ENCODE results near the gene ZNF3. TPM values are rescaled to one million over a fixed set of nuclear protein-coding genes. Genes with fewer than 3 reads are reported as not detected.

The ZNF3 gene
- total and polyA plus RNA-seq, 12 donors, result 13.2 to 47.3 (median 22.4) TPM

DNA sequence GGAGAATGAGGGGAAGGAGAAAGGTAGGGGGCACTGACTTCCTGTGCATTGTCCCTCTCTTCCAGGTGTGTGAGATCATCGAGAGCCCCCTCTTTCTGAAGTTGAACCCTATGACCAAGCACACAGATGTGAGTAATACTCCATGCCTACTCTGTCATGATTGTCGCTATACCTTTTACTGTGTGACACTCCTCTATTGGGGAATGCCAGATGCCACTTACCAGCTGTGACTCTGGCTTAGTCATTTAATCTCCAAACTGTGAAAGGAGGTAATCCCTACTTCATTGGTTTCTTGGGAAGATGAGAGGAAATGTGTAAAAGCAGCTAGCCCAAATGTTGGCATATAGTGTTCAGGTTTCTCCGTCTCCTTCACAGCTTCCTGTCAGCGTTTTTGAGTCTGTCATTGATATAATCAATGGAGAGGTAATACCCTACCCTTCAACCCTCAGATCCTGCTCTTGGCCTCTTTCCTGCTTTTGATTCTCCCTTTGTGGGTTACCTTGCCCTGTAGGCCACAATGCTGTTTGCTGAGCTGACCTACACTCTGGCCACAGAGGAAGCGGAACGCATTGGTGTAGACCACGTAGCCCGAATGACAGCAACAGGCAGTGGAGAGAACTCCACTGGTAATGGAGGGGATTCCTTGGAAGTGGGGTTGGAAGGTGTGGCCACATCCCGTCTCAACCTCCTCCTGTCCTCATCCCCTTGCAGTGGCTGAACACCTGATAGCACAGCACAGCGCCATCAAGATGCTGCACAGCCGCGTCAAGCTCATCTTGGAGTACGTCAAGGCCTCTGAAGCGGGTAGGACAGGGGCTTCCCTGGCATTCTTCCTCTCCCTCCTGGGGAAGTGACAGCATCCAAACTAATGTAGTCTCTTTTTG, 9.2 kb upstream of the ZNF3 start:
- no peaks in the 10 kb centered on the region for H3K27me3 ChIP-seq
- intact Hi-C loops (cut with DNase I), result no loop called here
- H3K36me3 ChIP-seq (replicated peaks in 1 of 2), result peaks cover 0 to 54% of the 10 kb centered on the region in 2 donors
- 84 to 93% (median 89%) methylated on average over 14 of the region's 14 CpGs for WGBS, 4 donors
- no peak for DNase-seq
- H3K27ac ChIP-seq, result no peak overlapping the region
- no peak overlapping the region for H3K4me3 ChIP-seq
- H3K4me1 ChIP-seq (replicated peaks in 1 of 2), result peaks cover 9 to 27% of the 10 kb centered on the region in 2 donors
- H3K9me3 ChIP-seq (replicated peaks in 1 of 3), result no peaks in the 10 kb centered on the region
- TF ChIP-seq POLR2A (IDR thresholded peaks at IDR 0.05), result no peak
- TF ChIP-seq, protein P1, sequence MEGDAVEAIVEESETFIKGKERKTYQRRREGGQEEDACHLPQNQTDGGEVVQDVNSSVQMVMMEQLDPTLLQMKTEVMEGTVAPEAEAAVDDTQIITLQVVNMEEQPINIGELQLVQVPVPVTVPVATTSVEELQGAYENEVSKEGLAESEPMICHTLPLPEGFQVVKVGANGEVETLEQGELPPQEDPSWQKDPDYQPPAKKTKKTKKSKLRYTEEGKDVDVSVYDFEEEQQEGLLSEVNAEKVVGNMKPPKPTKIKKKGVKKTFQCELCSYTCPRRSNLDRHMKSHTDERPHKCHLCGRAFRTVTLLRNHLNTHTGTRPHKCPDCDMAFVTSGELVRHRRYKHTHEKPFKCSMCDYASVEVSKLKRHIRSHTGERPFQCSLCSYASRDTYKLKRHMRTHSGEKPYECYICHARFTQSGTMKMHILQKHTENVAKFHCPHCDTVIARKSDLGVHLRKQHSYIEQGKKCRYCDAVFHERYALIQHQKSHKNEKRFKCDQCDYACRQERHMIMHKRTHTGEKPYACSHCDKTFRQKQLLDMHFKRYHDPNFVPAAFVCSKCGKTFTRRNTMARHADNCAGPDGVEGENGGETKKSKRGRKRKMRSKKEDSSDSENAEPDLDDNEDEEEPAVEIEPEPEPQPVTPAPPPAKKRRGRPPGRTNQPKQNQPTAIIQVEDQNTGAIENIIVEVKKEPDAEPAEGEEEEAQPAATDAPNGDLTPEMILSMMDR (IDR thresholded peaks at IDR 0.05), result no peak

DNA sequence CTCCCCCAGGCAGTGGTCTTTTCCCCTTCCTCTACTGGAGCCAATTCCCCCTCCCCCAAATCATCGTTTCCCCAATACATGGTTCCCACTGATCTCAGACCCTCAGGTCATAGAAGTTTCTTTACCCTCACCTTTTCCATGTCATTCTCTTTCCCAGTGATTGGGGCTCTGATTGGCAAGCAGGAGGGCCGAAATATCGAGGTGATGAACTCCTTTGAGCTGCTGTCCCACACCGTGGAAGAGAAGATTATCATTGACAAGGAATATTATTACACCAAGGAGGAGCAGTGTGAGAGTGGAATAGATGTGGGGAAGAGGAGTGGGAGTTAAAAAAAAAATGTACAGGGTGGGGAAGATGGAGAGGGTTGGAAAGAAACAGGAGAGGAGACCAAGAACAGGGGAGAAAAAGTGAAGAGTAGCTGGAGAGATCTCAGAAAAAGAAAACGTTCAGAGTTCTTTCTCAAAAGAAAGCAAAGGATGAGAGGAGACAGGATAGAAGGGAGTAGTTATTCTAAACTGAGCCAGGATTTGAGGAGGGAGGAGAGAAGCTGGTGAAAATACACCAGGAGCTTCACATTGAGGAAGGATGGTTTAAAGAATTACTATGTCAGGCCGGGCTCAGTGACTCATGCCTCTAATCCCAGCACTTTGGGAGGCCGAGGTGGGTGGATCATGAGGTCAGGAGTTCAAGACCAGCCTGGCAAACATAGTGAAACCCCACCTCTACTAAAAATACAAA, 8.1 kb upstream of the ZNF3 start:
- intact Hi-C loops (cut with DNase I), result no loop called here
- no peak for TF ChIP-seq POLR2A (IDR thresholded peaks at IDR 0.05)
- TF ChIP-seq, protein P1 (IDR thresholded peaks at IDR 0.05), result no peak
- H3K27me3 ChIP-seq, result no peaks in the 10 kb centered on the region
- H3K4me1 ChIP-seq (replicated peaks in 1 of 2), result peaks cover 9 to 27% of the 10 kb centered on the region in 2 donors
- no peak for DNase-seq
- peak overlapping the region in 3 of 5 donors; percentile 17 to 85 (median 80) for H3K27ac ChIP-seq
- 25 to 33% (median 27%) methylated on average over 7 of the region's 7 CpGs for WGBS, 4 donors
- H3K9me3 ChIP-seq (replicated peaks in 1 of 3), result no peaks in the 10 kb centered on the region
- H3K36me3 ChIP-seq (replicated peaks in 1 of 2), result peaks cover 0 to 42% of the 10 kb centered on the region in 2 donors
- H3K4me3 ChIP-seq, result peak overlapping the region in 3 of 4 donors; percentile 45 to 83 (median 80)

DNA sequence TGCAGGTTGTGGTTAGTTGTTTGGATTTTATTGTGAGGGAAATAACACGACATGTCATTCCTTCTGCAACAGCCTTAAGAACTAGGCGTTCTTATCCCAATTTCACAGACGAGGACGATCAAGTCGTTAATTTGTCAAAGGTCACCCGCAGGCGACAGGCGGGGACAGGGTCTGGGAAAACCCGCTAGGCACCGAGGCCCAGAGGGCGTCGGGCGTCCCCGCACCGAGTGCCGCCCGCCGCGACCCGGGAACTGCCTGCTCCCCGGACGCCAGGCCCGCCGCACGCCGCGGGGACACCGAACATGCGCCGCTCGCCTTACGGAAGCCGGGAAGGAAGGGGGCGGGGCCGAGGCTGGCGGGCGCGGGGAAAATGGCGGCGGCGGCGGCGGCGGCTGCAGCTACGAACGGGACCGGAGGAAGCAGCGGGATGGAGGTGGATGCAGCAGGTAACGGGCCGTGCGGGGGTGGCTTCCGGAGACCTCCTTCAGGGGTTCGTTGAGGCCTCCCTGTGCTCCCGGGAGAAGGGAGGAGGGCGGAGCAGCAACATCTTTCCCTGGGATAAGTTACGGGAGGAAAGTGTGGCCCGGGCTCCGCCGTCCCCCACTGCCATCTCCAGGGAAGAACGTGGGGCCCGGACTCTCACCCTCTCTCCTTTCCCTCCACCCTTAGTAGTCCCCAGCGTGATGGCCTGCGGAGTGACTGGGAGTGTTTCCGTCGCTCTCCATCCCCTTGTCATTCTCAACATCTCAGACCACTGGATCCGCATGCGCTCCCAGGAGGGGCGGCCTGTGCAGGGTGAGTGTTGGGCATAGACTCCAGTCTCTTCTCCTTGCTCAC, 7.3 kb upstream of the ZNF3 start, which contains the start of gene COPS6:
Gene COPS6, plus strand, starts transcription at position 349 of the 837 bp plus-strand sequence. Its CDS starts 22 bp downstream, at position 371.
- intact Hi-C loops (cut with DNase I), result no loop called here
- H3K4me1 ChIP-seq (replicated peaks in 1 of 2), result peaks cover 9 to 27% of the 10 kb centered on the region in 2 donors
- H3K27me3 ChIP-seq, result no peaks in the 10 kb centered on the region
- DNase-seq, result peak; percentile 77 to 89 (median 86)
- H3K27ac ChIP-seq, result peak within 1 kb of the TSS in 4 of 5 donors; percentile 72 to 88 (median 82)
- peak; percentile 48 to 69 for TF ChIP-seq POLR2A (IDR thresholded peaks at IDR 0.05)
- TF ChIP-seq, protein P1 (IDR thresholded peaks at IDR 0.05), result no peak
- H3K9me3 ChIP-seq (replicated peaks in 1 of 3), result no peaks in the 10 kb centered on the region
- H3K4me3 ChIP-seq, result peak within 1 kb of the TSS; percentile 45 to 83 (median 70)
- 0 to 1% (median 1%) methylated on average over 24 to 68 of the region's 68 CpGs for WGBS, 4 donors
- peaks cover 0 to 34% of the 10 kb centered on the region in 2 donors for H3K36me3 ChIP-seq (replicated peaks in 1 of 2)

Measured in adrenal gland (tissue), 12 donors.